ENCODE measurements around the gene KCNS1. TPM values are rescaled to one million over a fixed set of nuclear protein-coding genes. Genes with fewer than 3 reads are reported as not detected.
"Not testable (repeated sequence)": the region's sequence is repeated elsewhere in the genome, so short reads cannot be mapped to it uniquely, and the experiment has no call there.

The KCNS1 gene
- total RNA-seq, 1 experiment from 2014 or later: not detected

DNA sequence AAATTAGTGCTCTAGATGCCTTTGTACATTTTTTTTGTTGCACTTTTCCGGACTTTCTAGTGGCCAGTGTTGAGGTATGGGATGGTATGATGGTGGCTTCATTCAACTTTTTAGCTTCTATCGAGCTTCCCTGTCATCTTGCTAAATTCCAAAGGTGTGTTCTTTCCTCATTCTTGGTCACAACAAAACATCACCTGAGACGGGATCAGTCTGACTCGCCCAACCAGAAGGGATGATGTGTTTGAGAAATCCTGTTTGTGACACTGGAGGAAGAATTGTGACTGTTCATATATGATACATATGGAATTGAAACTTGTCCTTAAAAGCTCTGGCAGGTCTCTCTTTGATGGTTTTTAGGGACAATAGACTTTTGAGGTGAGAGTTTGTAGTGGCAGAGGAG, 33.8 kb downstream of the KCNS1 start:
- BruUV-seq (replicated peaks): no TSS peak
- Mint-ChIP-seq H3K9me3 (ENCODE audit: unreplicated experiment) (no peaks in the 10 kb centered on the region), H3K4me3 (ENCODE audit: unreplicated experiment) (no peak overlapping the region), H3K27ac (ENCODE audit: low read depth, unreplicated experiment) (peak overlapping the region; percentile 27), H3K27me3 (ENCODE audit: insufficient read depth, unreplicated experiment) (no peaks in the 10 kb centered on the region), H3K4me1 (ENCODE audit: insufficient read depth, unreplicated experiment) (peaks cover 38% of the 10 kb centered on the region), H3K36me3 (ENCODE audit: insufficient read depth, unreplicated experiment) (peaks cover 24% of the 10 kb centered on the region)
- ChIA-PET POLR2A (interaction anchor here (0.8 to 1.7 kb wide), 9 partner anchors 9 to 224 kb away, joined by 3 to 6 read pairs (median 4); partner anchors contain the start of gene SLPI), CTCF (interaction anchor here (0.6 to 2.1 kb wide), 7 partner anchors 23 to 296 kb away, joined by 3 to 20 read pairs (median 4); partner anchors contain the start of gene SYS1)
- intact Hi-C loops (cut with micrococcal nuclease): no loop called here
- TF ChIP-seq CTCF (IDR thresholded peaks at IDR 0.05; ENCODE audit: unreplicated experiment): no peak
- DNase-seq (ENCODE audit: unreplicated experiment): no peak

- peaks cover 24% of the 10 kb centered on the region for H3K36me3 Mint-ChIP-seq (ENCODE audit: insufficient read depth, unreplicated experiment)
- H3K4me1 Mint-ChIP-seq (ENCODE audit: insufficient read depth, unreplicated experiment): peaks cover 36% of the 10 kb centered on the region
- DNase-seq (ENCODE audit: unreplicated experiment): no peak
- ChIA-PET POLR2A (interaction anchor here (0.6 to 1.7 kb wide), 8 partner anchors 8 to 228 kb away, joined by 3 to 4 read pairs (median 3); no protein-coding TSS in a partner anchor), CTCF (interaction anchor here (1.2 to 2.1 kb wide), 4 partner anchors 22 to 228 kb away, joined by 5 to 20 read pairs (median 10); no protein-coding TSS in a partner anchor)
- intact Hi-C loops (cut with micrococcal nuclease): no loop called here
- H3K4me3 Mint-ChIP-seq (ENCODE audit: unreplicated experiment): no peak overlapping the region
- H3K27ac Mint-ChIP-seq (ENCODE audit: low read depth, unreplicated experiment): no peak overlapping the region
- no peak for TF ChIP-seq CTCF (IDR thresholded peaks at IDR 0.05; ENCODE audit: unreplicated experiment)
- no peaks in the 10 kb centered on the region for H3K9me3 Mint-ChIP-seq (ENCODE audit: unreplicated experiment)
- no peaks in the 10 kb centered on the region for H3K27me3 Mint-ChIP-seq (ENCODE audit: insufficient read depth, unreplicated experiment)
- BruUV-seq (replicated peaks): no TSS peak
Measured at GRCh38 chr20:45066372-45066771, 34.6 kb downstream of the KCNS1 start.

GRCh38 chr20:45064812-45065211, 36.1 kb downstream of the KCNS1 start:
- Mint-ChIP-seq H3K4me3 (ENCODE audit: unreplicated experiment) (no peak overlapping the region), H3K27ac (ENCODE audit: low read depth, unreplicated experiment) (peak overlapping the region; percentile 42), H3K27me3 (ENCODE audit: insufficient read depth, unreplicated experiment) (no peaks in the 10 kb centered on the region), H3K9me3 (ENCODE audit: unreplicated experiment) (no peaks in the 10 kb centered on the region), H3K4me1 (ENCODE audit: insufficient read depth, unreplicated experiment) (peaks cover 36% of the 10 kb centered on the region), H3K36me3 (ENCODE audit: insufficient read depth, unreplicated experiment) (peaks cover 18% of the 10 kb centered on the region)
- POLR2A ChIA-PET: interaction anchor here (0.6 to 3.0 kb wide), 6 partner anchors 9 to 284 kb away, joined by 3 to 9 read pairs (median 3); partner anchors contain the start of gene SDC4
- DNase-seq (ENCODE audit: unreplicated experiment): no peak
- BruUV-seq (replicated peaks): no TSS peak
- CTCF ChIA-PET: interaction anchor here (1.1 to 1.6 kb wide), 4 partner anchors 15 to 229 kb away, joined by 4 to 6 read pairs (median 6); no protein-coding TSS in a partner anchor
- no peak for TF ChIP-seq CTCF (IDR thresholded peaks at IDR 0.05; ENCODE audit: unreplicated experiment)
- intact Hi-C loops (cut with micrococcal nuclease): no loop called here

DNA sequence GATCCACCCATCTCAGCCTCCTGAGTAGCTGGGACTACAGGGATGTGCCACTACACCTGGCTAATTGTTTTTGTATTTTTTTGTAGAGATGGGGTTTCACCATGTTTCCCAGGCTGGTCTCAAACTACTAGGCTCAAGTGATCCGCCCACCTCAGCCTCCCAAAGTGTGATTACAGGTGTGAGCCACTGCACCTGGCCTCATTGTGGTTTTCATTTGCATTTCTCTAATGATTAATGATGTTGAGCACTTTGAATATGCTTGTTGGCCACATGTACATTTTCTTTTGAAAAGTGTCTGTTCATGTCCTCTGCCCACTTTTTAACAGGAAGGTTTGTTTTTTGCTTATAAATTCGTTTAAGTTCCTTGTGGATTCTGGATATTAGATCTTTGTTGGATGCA, 37.8 kb downstream of the KCNS1 start:
- H3K4me3 Mint-ChIP-seq (ENCODE audit: unreplicated experiment); DNase-seq (ENCODE audit: unreplicated experiment); H3K27me3 Mint-ChIP-seq (ENCODE audit: insufficient read depth, unreplicated experiment); H3K27ac Mint-ChIP-seq (ENCODE audit: low read depth, unreplicated experiment); BruUV-seq (replicated peaks); H3K36me3 Mint-ChIP-seq (ENCODE audit: insufficient read depth, unreplicated experiment); intact Hi-C loops (cut with micrococcal nuclease); H3K9me3 Mint-ChIP-seq (ENCODE audit: unreplicated experiment): not testable (repeated sequence)
- CTCF ChIA-PET: interaction anchor here (1.2 to 1.6 kb wide), 6 partner anchors 9 to 227 kb away, joined by 3 to 8 read pairs (median 5); no protein-coding TSS in a partner anchor
- POLR2A ChIA-PET: interaction anchor here (1.0 to 4.3 kb wide), 3 partner anchors 9 to 42 kb away, joined by 3 to 39 read pairs (median 9); no protein-coding TSS in a partner anchor
- H3K4me1 Mint-ChIP-seq (ENCODE audit: insufficient read depth, unreplicated experiment): peaks cover 47% of the 10 kb centered on the region
